Neural progenitor cell (in vitro differentiated cells): ENCODE measurements around the gene METTL9.

Source experiments
- CTCF ChIP-seq: fragments of 200-600 bp; sonication (generic); IDR thresholded peaks from 2 replicates; pipeline ENCODE4 v1.5.1; 2017; ENCODE audit warnings: antibody characterized with exemption, mild to moderate bottlenecking
- EZH2phosphoT487 ChIP-seq: fragments of 200-600 bp; sonication (generic); IDR thresholded peaks from 2 replicates; pipeline ENCODE4 v1.6.1; 2017; ENCODE audit warnings: antibody characterized with exemption

GRCh38 chr16:21704266-21704665 is 104.9 kb downstream of the METTL9 start:
- no peak for TF ChIP-seq EZH2phosphoT487
- TF ChIP-seq CTCF = no peak
